Body of pancreas (tissue), 4 donors: ENCODE data around the gene SYMPK.

Experiments used
- POLR2A ChIP-seq, 3 donors: fragments of 450-650 bp; IDR thresholded peaks; one replicate each; pipeline ENCODE4 v1.6.1; 2016; ENCODE audit warnings: antibody characterized with exemption in 3 of 3, mild to moderate bottlenecking in 2 of 3
- TF ChIP-seq, protein P1 (sequence below), 7 experiments: fragments of 450-650 bp in 4 of 7; fragments of 200-600 bp in 3 of 7; sonication (generic) in 3 of 7; IDR thresholded peaks; one replicate each; pipeline ENCODE4 v1.5.1; 2016 to 2019; ENCODE audit warnings: antibody characterized with exemption in 7 of 7

DNA sequence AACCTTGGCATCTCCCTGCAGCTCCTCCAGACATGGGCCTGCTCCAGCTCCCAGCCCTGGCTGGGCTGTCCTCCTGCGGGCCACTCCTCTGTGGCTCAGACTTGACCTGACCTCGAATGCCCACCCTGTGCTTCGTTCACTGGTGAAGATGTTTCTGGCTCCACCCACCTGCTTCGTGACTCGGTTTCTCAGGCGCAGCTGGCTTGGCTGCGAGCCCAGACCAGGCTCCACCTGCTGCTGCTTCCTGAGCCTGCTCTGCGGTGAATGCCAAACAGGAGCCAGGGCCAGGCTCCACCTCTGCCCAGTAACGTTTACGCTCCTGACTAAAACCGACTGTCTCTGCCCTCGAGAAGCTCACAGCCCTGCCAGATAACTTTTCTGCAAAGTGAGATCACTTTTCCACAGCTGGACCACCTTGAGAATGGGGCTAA is 38.9 kb downstream of the SYMPK start:
- TF ChIP-seq, protein P1, sequence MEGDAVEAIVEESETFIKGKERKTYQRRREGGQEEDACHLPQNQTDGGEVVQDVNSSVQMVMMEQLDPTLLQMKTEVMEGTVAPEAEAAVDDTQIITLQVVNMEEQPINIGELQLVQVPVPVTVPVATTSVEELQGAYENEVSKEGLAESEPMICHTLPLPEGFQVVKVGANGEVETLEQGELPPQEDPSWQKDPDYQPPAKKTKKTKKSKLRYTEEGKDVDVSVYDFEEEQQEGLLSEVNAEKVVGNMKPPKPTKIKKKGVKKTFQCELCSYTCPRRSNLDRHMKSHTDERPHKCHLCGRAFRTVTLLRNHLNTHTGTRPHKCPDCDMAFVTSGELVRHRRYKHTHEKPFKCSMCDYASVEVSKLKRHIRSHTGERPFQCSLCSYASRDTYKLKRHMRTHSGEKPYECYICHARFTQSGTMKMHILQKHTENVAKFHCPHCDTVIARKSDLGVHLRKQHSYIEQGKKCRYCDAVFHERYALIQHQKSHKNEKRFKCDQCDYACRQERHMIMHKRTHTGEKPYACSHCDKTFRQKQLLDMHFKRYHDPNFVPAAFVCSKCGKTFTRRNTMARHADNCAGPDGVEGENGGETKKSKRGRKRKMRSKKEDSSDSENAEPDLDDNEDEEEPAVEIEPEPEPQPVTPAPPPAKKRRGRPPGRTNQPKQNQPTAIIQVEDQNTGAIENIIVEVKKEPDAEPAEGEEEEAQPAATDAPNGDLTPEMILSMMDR (IDR thresholded peaks at IDR 0.05) = no peak
- no peak for TF ChIP-seq POLR2A (IDR thresholded peaks at IDR 0.05)
